ENCODE data around the gene VPS50.
"Not testable (repeated sequence)": the region's sequence is repeated elsewhere in the genome, so short reads cannot be mapped to it uniquely, and the experiment has no call there.

Gene VPS50

GRCh38 chr7:93242106-93242505 lies 9.9 kb downstream of the VPS50 start:
- no peak for DNase-seq

- DNase-seq, result no peak
Observed at GRCh38 chr7:93245525-93246432, 13.6 kb downstream of the VPS50 start.

- no peak for DNase-seq
Observed at GRCh38 chr7:93249491-93250148, 17.5 kb downstream of the VPS50 start.

- no peak for DNase-seq
Observed at GRCh38 chr7:93258661-93259060, 26.5 kb downstream of the VPS50 start.

- no peak for DNase-seq
Observed at GRCh38 chr7:93262535-93262934, 30.4 kb downstream of the VPS50 start.

GRCh38 chr7:93265220-93265619 lies 33.1 kb downstream of the VPS50 start:
- DNase-seq, result no peak

GRCh38 chr7:93279541-93279940 lies 47.4 kb downstream of the VPS50 start:
- no peak for DNase-seq

- DNase-seq, result no peak
Observed at GRCh38 chr7:93284908-93285307, 52.7 kb downstream of the VPS50 start.

- no peak for DNase-seq
Observed at GRCh38 chr7:93293229-93293628, 61.1 kb downstream of the VPS50 start.

GRCh38 chr7:93298206-93298605 lies 66.0 kb downstream of the VPS50 start:
- no peak for DNase-seq

GRCh38 chr7:93298671-93299070 lies 66.5 kb downstream of the VPS50 start:
- no peak for DNase-seq

GRCh38 chr7:93301736-93302135 lies 69.6 kb downstream of the VPS50 start:
- no peak for DNase-seq

- no peak for DNase-seq
Observed at GRCh38 chr7:93307131-93307660, 75.0 kb downstream of the VPS50 start.

GRCh38 chr7:93307943-93308342 lies 75.8 kb downstream of the VPS50 start:
- DNase-seq, result no peak

GRCh38 chr7:93310346-93310745 lies 78.2 kb downstream of the VPS50 start:
- no peak for DNase-seq

GRCh38 chr7:93314449-93314848 lies 82.3 kb downstream of the VPS50 start:
- DNase-seq, result no peak

GRCh38 chr7:93315896-93316295 lies 83.7 kb downstream of the VPS50 start:
- no peak for DNase-seq

- no peak for DNase-seq
Observed at GRCh38 chr7:93316730-93317129, 84.6 kb downstream of the VPS50 start.

GRCh38 chr7:93320887-93321286 lies 88.7 kb downstream of the VPS50 start:
- DNase-seq, result no peak

- not testable (repeated sequence) for DNase-seq
Observed at GRCh38 chr7:93326291-93326690, 94.1 kb downstream of the VPS50 start.

GRCh38 chr7:93327006-93327633 lies 95.0 kb downstream of the VPS50 start:
- no peak for DNase-seq

- no peak for DNase-seq
Observed at GRCh38 chr7:93331706-93332105, 99.5 kb downstream of the VPS50 start.

- DNase-seq, result no peak
Observed at GRCh38 chr7:93332172-93332571, 100.0 kb downstream of the VPS50 start.
